ENCODE measurements around the gene SGTB.

GRCh38 chr5:65722575-65723403, 880 bp upstream of the SGTB start:
- TF ChIP-seq CTCF (IDR thresholded peaks at IDR 0.05) (no peak), ZFX (IDR thresholded peaks at IDR 0.05; ENCODE audit: borderline replicate concordance) (no peak)

All from 22Rv1 (cell line).